Keratinocyte (primary cell): Measurements from ENCODE around the gene ANKRD30A. TPM values are rescaled to one million over a fixed set of nuclear protein-coding genes. Genes with fewer than 3 reads are reported as not detected.

Experiments
- DNase-seq: peaks from one replicate; pipeline ENCODE4 v3.0.0-alpha.2; 2011; ENCODE audit warnings: low read depth, missing footprints, low spot score
- FAIRE-seq: peaks from 2 replicates; lab custom pipeline; 2011; peaks lifted over from hg19 to GRCh38; lab: Jason Lieb, UNC
- H2AFZ ChIP-seq: 2 replicates; pipeline ENCODE4 v1.6.0; 2012; ENCODE audit warnings: low read length, control low read depth, inconsistent platforms; ENCODE audit not compliant: control insufficient read depth
- H3K27ac ChIP-seq: 2 replicates; pipeline ENCODE4 v1.5.1; 2011; ENCODE audit warnings: low read length; ENCODE audit not compliant: control insufficient read depth, insufficient read depth
- H3K27me3 ChIP-seq: 3 replicates; pipeline ENCODE4 v1.6.0; 2011; ENCODE audit warnings: low read length; ENCODE audit not compliant: control insufficient read depth, insufficient read depth; ENCODE audit errors: extremely low read depth
- H3K36me3 ChIP-seq, 2 experiments: 2 replicates in 1 of 2; 3 replicates in 1 of 2; pipeline ENCODE4 v1.5.1; 2011; ENCODE audit warnings: low read length in 2 of 2, mild to moderate bottlenecking in 1 of 2; ENCODE audit not compliant: control insufficient read depth in 2 of 2, insufficient read depth in 2 of 2; ENCODE audit errors: extremely low read depth in 1 of 2
- H3K4me1 ChIP-seq: 3 replicates; pipeline ENCODE4 v1.5.1; 2011; ENCODE audit warnings: low read length; ENCODE audit not compliant: control insufficient read depth, insufficient read depth; ENCODE audit errors: extremely low read depth
- H3K4me2 ChIP-seq: 3 replicates; pipeline ENCODE4 v1.6.0; 2011; ENCODE audit warnings: low read depth, low read length; ENCODE audit not compliant: control insufficient read depth, insufficient read depth; ENCODE audit errors: extremely low read depth
- H3K4me3 ChIP-seq, 3 experiments: fragments of 200-600 bp in 1 of 3; sonication (generic) in 1 of 3; 2 replicates in 2 of 3; 3 replicates in 1 of 3; pipeline ENCODE4 v1.5.1; 2011 to 2016; ENCODE audit warnings: low read length in 3 of 3, mild to moderate bottlenecking in 3 of 3, control low read depth in 2 of 3, inconsistent platforms in 1 of 3, low read depth in 1 of 3, mixed read lengths in 1 of 3, mixed run types in 1 of 3, moderate library complexity in 1 of 3; ENCODE audit not compliant: control insufficient read depth in 2 of 3, insufficient read depth in 2 of 3; ENCODE audit errors: extremely low read depth in 1 of 3
- H3K79me2 ChIP-seq: 2 replicates; pipeline ENCODE4 v1.6.0; 2012; ENCODE audit warnings: low read length; ENCODE audit not compliant: control insufficient read depth, insufficient read depth
- H3K9ac ChIP-seq: 3 replicates; pipeline ENCODE4 v1.6.0; 2011; ENCODE audit warnings: low read length; ENCODE audit not compliant: control insufficient read depth, insufficient read depth; ENCODE audit errors: extremely low read depth
- H3K9me1 ChIP-seq: 3 replicates; pipeline ENCODE4 v1.6.0; 2011; ENCODE audit warnings: low read length; ENCODE audit not compliant: control insufficient read depth, insufficient read depth; ENCODE audit errors: extremely low read depth
- H3K9me3 ChIP-seq: 2 replicates; pipeline ENCODE4 v1.5.1; 2012; ENCODE audit warnings: low read depth, low read length; ENCODE audit not compliant: control insufficient read depth
- H4K20me1 ChIP-seq: 3 replicates; pipeline ENCODE4 v1.6.0; 2011; ENCODE audit warnings: low read length; ENCODE audit not compliant: control insufficient read depth, insufficient read depth; ENCODE audit errors: extremely low read depth
- EZH2 ChIP-seq: IDR thresholded peaks from one replicate; pipeline ENCODE4 v1.6.1; 2012; ENCODE audit warnings: inconsistent platforms, mild to moderate bottlenecking, low read length, moderate library complexity
- dilution Hi-C: fragments of 300-500 bp; cut with MboI; formaldehyde crosslinking; loops from one replicate; pipeline ENCODE4 v1.7.0; 2020; ENCODE audit warnings: low sequenced_read_pairs; ENCODE audit not compliant: extremely low pct_ligation_motif_present
- polyA plus RNA-seq, 5 experiments: library from polyadenylated mRNA; depleted of rRNA in 3 of 5; stranded (reverse) in 3 of 5; stranded (forward) in 1 of 5; unstranded in 1 of 5; fragments of >200 nt; gene quantifications; 1 replicate in 1 of 5; 2 replicates in 3 of 5; 3 replicates in 1 of 5; pipeline versions ENCODE4 v1.2.1 to v1.2.3, GENCODE V29; 2011 to 2012; ENCODE audit warnings: missing spikeins in 2 of 5, low read depth in 1 of 5, low replicate concordance in 1 of 5
- TF ChIP-seq, protein P1 (sequence below), 3 experiments: IDR thresholded peaks in 1 of 3; conservative IDR thresholded peaks in 1 of 3; optimal IDR thresholded peaks in 1 of 3; 2 replicates in 2 of 3; 3 replicates in 1 of 3; pipeline versions ENCODE3 to v1.5.1; 2011; ENCODE audit warnings: low read length in 3 of 3, mild to moderate bottlenecking in 3 of 3, moderate library complexity in 2 of 3, control low read depth in 1 of 3, inconsistent platforms in 1 of 3; ENCODE audit not compliant: insufficient read depth in 2 of 3; ENCODE audit errors: extremely low read depth in 1 of 3

ANKRD30A gene
- polyA plus RNA-seq, 1 donor (not counting 4 experiments of a cell fraction or from before 2014, with no cell fraction given) = not detected

DNA sequence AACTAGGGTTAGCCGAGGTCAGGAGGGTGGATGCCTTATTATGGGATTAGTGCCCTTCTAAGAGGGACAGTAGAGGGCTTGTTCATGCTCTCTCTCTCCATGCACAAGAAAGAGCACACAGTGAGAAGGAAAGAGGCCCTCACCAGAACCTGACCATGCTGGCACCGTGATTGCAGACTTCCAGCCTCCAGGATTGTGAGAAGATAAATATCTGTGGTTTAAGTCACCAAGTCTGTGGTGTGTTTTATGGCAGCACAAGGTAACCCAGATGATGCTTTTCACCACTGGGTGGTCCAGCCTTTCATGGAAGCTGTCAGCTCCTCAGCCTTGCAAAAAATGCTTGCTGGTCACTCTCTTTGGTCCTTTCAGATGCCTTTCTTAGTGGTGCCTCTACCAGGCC is 175.9 kb downstream of the ANKRD30A start:
- no peaks in the 10 kb centered on the region for H4K20me1 ChIP-seq
- FAIRE-seq (no peak), DNase-seq (no peak)
- no peaks in the 10 kb centered on the region for H3K4me1 ChIP-seq
- H3K4me3 ChIP-seq = no peak overlapping the region
- H3K9ac ChIP-seq = no peak overlapping the region
- H2AFZ ChIP-seq = no peak overlapping the region
- peaks cover 2% of the 10 kb centered on the region for H3K9me3 ChIP-seq
- no peak overlapping the region for H3K27ac ChIP-seq
- H3K36me3 ChIP-seq = no peaks in the 10 kb centered on the region
- no peaks in the 10 kb centered on the region for H3K27me3 ChIP-seq
- TF ChIP-seq, protein P1, sequence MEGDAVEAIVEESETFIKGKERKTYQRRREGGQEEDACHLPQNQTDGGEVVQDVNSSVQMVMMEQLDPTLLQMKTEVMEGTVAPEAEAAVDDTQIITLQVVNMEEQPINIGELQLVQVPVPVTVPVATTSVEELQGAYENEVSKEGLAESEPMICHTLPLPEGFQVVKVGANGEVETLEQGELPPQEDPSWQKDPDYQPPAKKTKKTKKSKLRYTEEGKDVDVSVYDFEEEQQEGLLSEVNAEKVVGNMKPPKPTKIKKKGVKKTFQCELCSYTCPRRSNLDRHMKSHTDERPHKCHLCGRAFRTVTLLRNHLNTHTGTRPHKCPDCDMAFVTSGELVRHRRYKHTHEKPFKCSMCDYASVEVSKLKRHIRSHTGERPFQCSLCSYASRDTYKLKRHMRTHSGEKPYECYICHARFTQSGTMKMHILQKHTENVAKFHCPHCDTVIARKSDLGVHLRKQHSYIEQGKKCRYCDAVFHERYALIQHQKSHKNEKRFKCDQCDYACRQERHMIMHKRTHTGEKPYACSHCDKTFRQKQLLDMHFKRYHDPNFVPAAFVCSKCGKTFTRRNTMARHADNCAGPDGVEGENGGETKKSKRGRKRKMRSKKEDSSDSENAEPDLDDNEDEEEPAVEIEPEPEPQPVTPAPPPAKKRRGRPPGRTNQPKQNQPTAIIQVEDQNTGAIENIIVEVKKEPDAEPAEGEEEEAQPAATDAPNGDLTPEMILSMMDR (optimal IDR thresholded peaks at IDR 0.05 in 1 of 3, IDR thresholded peaks at IDR 0.05 in 1 of 3, conservative IDR thresholded peaks at IDR 0.05 in 1 of 3; ENCODE audit: extremely low read depth in 1 of 3, insufficient read depth in 2 of 3, low read length in 3 of 3) = no peak
- H3K4me2 ChIP-seq = no peak overlapping the region
- dilution Hi-C loops = no loop called here
- no peaks in the 10 kb centered on the region for H3K9me1 ChIP-seq
- no peaks in the 10 kb centered on the region for H3K79me2 ChIP-seq

DNA sequence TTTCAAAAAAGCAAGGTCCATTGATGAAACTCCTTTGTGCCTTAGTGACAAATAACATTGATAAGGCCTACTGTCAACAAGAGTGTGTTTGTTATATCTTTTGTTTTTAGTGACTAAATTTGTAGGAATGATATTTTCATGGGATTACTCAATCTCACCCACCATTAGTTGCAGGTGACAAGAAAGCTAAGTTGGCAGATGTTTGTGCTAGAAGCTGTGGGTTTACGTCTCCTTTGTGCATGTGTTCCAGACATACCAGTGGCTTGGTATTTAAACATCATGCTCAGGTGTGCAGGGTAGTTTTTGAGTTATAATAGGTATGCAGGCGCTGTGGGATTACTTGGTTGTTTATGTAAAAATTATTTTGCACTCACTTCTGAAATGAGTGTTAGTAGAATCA is 178.6 kb downstream of the ANKRD30A start:
- Histone ChIP-seq H2AFZ (no peak overlapping the region), H3K4me3 (no peak overlapping the region), H3K79me2 (no peaks in the 10 kb centered on the region), H4K20me1 (no peaks in the 10 kb centered on the region), H3K9me1 (no peaks in the 10 kb centered on the region), H3K9ac (no peak overlapping the region), H3K4me1 (no peaks in the 10 kb centered on the region), H3K27me3 (no peaks in the 10 kb centered on the region), H3K27ac (no peak overlapping the region), H3K9me3 (peaks cover under 1% of the 10 kb centered on the region), H3K4me2 (no peak overlapping the region), H3K36me3 (no peaks in the 10 kb centered on the region)
- dilution Hi-C loops = no loop called here
- no peak for FAIRE-seq
- no peak for TF ChIP-seq EZH2
- TF ChIP-seq, protein P1 (optimal IDR thresholded peaks at IDR 0.05 in 1 of 3, IDR thresholded peaks at IDR 0.05 in 1 of 3, conservative IDR thresholded peaks at IDR 0.05 in 1 of 3; ENCODE audit: extremely low read depth in 1 of 3, insufficient read depth in 2 of 3, low read length in 3 of 3) = no peak
- no peak for DNase-seq
